HG03064 (cell line): ENCODE results near the gene IRAK1.
"Not testable (repeated sequence)": the region's sequence is repeated elsewhere in the genome, so short reads cannot be mapped to it uniquely, and the experiment has no call there.

ENCODE experiments used
- ATAC-seq: cut with Tn5 transposase; IDR thresholded peaks from one replicate; pipeline ENCODE4 v1.9.1; 2021; ENCODE audit warnings: low read depth; ENCODE audit not compliant: unreplicated experiment

IRAK1 gene

GRCh38 chrX:154004315-154004714, 15.4 kb downstream of the IRAK1 start:
- no peak for ATAC-seq

- no peak for ATAC-seq
Observed at GRCh38 chrX:154002215-154002719, 17.4 kb downstream of the IRAK1 start.

- ATAC-seq: no peak
Observed at GRCh38 chrX:154000051-154000450, 19.7 kb downstream of the IRAK1 start.

- ATAC-seq: no peak
Observed at GRCh38 chrX:153999359-154000037, 20.2 kb downstream of the IRAK1 start.

GRCh38 chrX:153995504-153995903, 24.2 kb downstream of the IRAK1 start:
- ATAC-seq: no peak

GRCh38 chrX:153994398-153994797, 25.3 kb downstream of the IRAK1 start:
- ATAC-seq: not testable (repeated sequence)

GRCh38 chrX:153993978-153994377, 25.7 kb downstream of the IRAK1 start:
- no peak for ATAC-seq

GRCh38 chrX:153993079-153993478, 26.6 kb downstream of the IRAK1 start:
- ATAC-seq: no peak

- ATAC-seq: no peak
Observed at GRCh38 chrX:153992180-153992579, 27.5 kb downstream of the IRAK1 start.

GRCh38 chrX:153991013-153991580, 28.6 kb downstream of the IRAK1 start:
- no peak for ATAC-seq

- ATAC-seq: no peak
Observed at GRCh38 chrX:153989973-153990655, 29.6 kb downstream of the IRAK1 start.

- no peak for ATAC-seq
Observed at GRCh38 chrX:153988493-153988892, 31.2 kb downstream of the IRAK1 start.

GRCh38 chrX:153984351-153985178, 35.1 kb downstream of the IRAK1 start:
- no peak for ATAC-seq

- no peak for ATAC-seq
Observed at GRCh38 chrX:153983321-153983801, 36.3 kb downstream of the IRAK1 start.

GRCh38 chrX:153981771-153982533, 37.8 kb downstream of the IRAK1 start:
- no peak for ATAC-seq

GRCh38 chrX:153981231-153981630, 38.5 kb downstream of the IRAK1 start:
- ATAC-seq: no peak

GRCh38 chrX:153980394-153980793, 39.3 kb downstream of the IRAK1 start:
- ATAC-seq: not testable (repeated sequence)

GRCh38 chrX:153974726-153975286, 44.9 kb downstream of the IRAK1 start:
- ATAC-seq: no peak

GRCh38 chrX:153974003-153974725, 45.5 kb downstream of the IRAK1 start:
- ATAC-seq: no peak
